Activated CD8-positive, alpha-beta T cell treated with anti-CD3 and anti-CD28 coated beads for 36 hours (primary cell): ENCODE data around the gene TCAP. TPM values are rescaled to one million over a fixed set of nuclear protein-coding genes. Genes with fewer than 3 reads are reported as not detected.

ENCODE experiments used
- ATAC-seq: fragments of 200-7000 bp; cut with Tn5 transposase; one replicate; pipeline ENCODE4 v1.10.0; 2021; ENCODE audit warnings: mild to moderate bottlenecking, moderate library complexity
- CTCF ChIA-PET: fragments of 350-600 bp; sonication (Branson Sonifier 250); formaldehyde crosslinking; loops from one replicate; lab custom pipeline; 2021; ENCODE audit warnings: antibody characterized with exemption; lab: Charles Lee
- POLR2A ChIA-PET: fragments of 350-600 bp; sonication (Branson Sonifier 250); formaldehyde crosslinking; loops from one replicate; lab custom pipeline; 2021; ENCODE audit warnings: antibody characterized with exemption; lab: Charles Lee
- DNase-seq: peaks from one replicate; pipeline ENCODE4 v3.0.0-alpha.2; 2020
- H3K27ac Mint-ChIP-seq: one replicate; pipeline ENCODE4 v1.8.0; 2021; ENCODE audit warnings: mild to moderate bottlenecking, mixed read lengths
- H3K27me3 Mint-ChIP-seq: one replicate; pipeline ENCODE4 v1.8.0; 2021; ENCODE audit warnings: mixed read lengths
- H3K36me3 Mint-ChIP-seq: one replicate; pipeline ENCODE4 v1.8.0; 2021; ENCODE audit warnings: low read depth, mixed read lengths
- H3K4me1 Mint-ChIP-seq: one replicate; pipeline ENCODE4 v1.8.0; 2021; ENCODE audit warnings: low read depth, mixed read lengths
- H3K4me3 Mint-ChIP-seq: one replicate; pipeline ENCODE4 v1.8.0; 2021; ENCODE audit warnings: mild to moderate bottlenecking, moderate library complexity, mixed read lengths
- H3K9me3 Mint-ChIP-seq: one replicate; pipeline ENCODE4 v1.8.0; 2021; ENCODE audit warnings: mixed read lengths
- CTCF ChIP-seq: fragments of 200-600 bp; IDR thresholded peaks from one replicate; pipeline ENCODE4 v1.8.0; 2022; ENCODE audit warnings: antibody characterized with exemption, mild to moderate bottlenecking
- intact Hi-C: fragments of 100-400 bp; cut with micrococcal nuclease; formaldehyde crosslinking; loops from one replicate; pipeline ENCODE4 v1.10.0; 2022
- total RNA-seq, 2 experiments: library from RNA; stranded (reverse); gene quantifications; one replicate each; pipeline ENCODE4 v1.2.3, GENCODE V29; 2021

TCAP gene
- total RNA-seq, 2 experiments from 2014 or later, result 0.95 to 1.3 TPM

- DNase-seq (peak; percentile 56), ATAC-seq (no peak)
- POLR2A ChIA-PET, result interaction anchor here (0.8 to 1.3 kb wide), 2 partner anchors 103 to 150 kb away, joined by 3 read pairs; partner anchors contain the start of gene MIEN1
- Mint-ChIP-seq H3K27ac (no peak within 1 kb of the TSS), H3K9me3 (no peaks in the 10 kb centered on the region), H3K4me3 (peak within 1 kb of the TSS; percentile 33), H3K4me1 (peaks cover 23% of the 10 kb centered on the region), H3K27me3 (peaks cover 28% of the 10 kb centered on the region), H3K36me3 (no peaks in the 10 kb centered on the region)
- intact Hi-C loops, result loop anchor here (10.0 kb wide), 1 partner anchor 358 kb away; the partner anchor contains the start of gene PSMD3
- no peak for TF ChIP-seq CTCF
- CTCF ChIA-PET, result interaction anchor here (7.8 to 10.5 kb wide), 4 partner anchors 8 to 78 kb away, joined by 111 to 224 read pairs (median 146); partner anchors contain the start of genes PNMT, STARD3 and TCAP
These were observed 38.7 kb upstream of the TCAP start, which contains the start of gene PPP1R1B for GRCh38 chr17:39626171-39627046. PPP1R1B (plus strand) TSS chr17:39626952; CDS start chr17:39627393, 441 bp downstream.

- Mint-ChIP-seq H3K4me1 (peaks cover 19% of the 10 kb centered on the region), H3K36me3 (no peaks in the 10 kb centered on the region), H3K27ac (no peak overlapping the region), H3K9me3 (no peaks in the 10 kb centered on the region), H3K4me3 (peak overlapping the region; percentile 24), H3K27me3 (peaks cover 28% of the 10 kb centered on the region)
- ATAC-seq (no peak), DNase-seq (no peak)
- ChIA-PET CTCF (interaction anchor here (2.1 to 10.5 kb wide), 3 partner anchors 8 to 79 kb away, joined by 7 to 161 read pairs (median 111); no protein-coding TSS in a partner anchor), POLR2A (interaction anchor here (0.8 to 1.3 kb wide), 2 partner anchors 103 to 149 kb away, joined by 3 read pairs; partner anchors contain the start of gene MIEN1)
- TF ChIP-seq CTCF, result no peak
- intact Hi-C loops, result loop anchor here (10.0 kb wide), 1 partner anchor 358 kb away; the partner anchor contains the start of gene PSMD3
These were observed 38.0 kb upstream of the TCAP start for GRCh38 chr17:39627047-39627711.

GRCh38 chr17:39627712-39628516 is 37.2 kb upstream of the TCAP start:
- ATAC-seq, result no peak
- H3K9me3 Mint-ChIP-seq, result no peaks in the 10 kb centered on the region
- H3K4me3 Mint-ChIP-seq, result peak overlapping the region; percentile 1
- no peak overlapping the region for H3K27ac Mint-ChIP-seq
- H3K36me3 Mint-ChIP-seq, result no peaks in the 10 kb centered on the region
- H3K4me1 Mint-ChIP-seq, result peaks cover 16% of the 10 kb centered on the region
- intact Hi-C loops, result loop anchor here (10.0 kb wide), 1 partner anchor 357 kb away; the partner anchor contains the start of gene PSMD3
- CTCF ChIA-PET, result interaction anchor here (1.3 to 9.4 kb wide), 4 partner anchors 9 to 26 kb away, joined by 3 to 111 read pairs (median 9); no protein-coding TSS in a partner anchor
- no peak for TF ChIP-seq CTCF
- DNase-seq, result no peak
- POLR2A ChIA-PET, result interaction anchor here (0.7 to 1.5 kb wide), 3 partner anchors 23 to 102 kb away, joined by 3 read pairs; partner anchors contain the start of gene MIEN1
- peaks cover 28% of the 10 kb centered on the region for H3K27me3 Mint-ChIP-seq

GRCh38 chr17:39628655-39629493 is 36.3 kb upstream of the TCAP start:
- Mint-ChIP-seq H3K4me1 (peaks cover 11% of the 10 kb centered on the region), H3K27me3 (peaks cover 28% of the 10 kb centered on the region), H3K36me3 (no peaks in the 10 kb centered on the region), H3K4me3 (no peak overlapping the region), H3K27ac (no peak overlapping the region), H3K9me3 (no peaks in the 10 kb centered on the region)
- ChIA-PET CTCF (interaction anchor here (1.3 to 9.4 kb wide), 5 partner anchors 9 to 81 kb away, joined by 3 to 111 read pairs (median 9); no protein-coding TSS in a partner anchor), POLR2A (interaction anchor here (0.7 to 1.5 kb wide), 2 partner anchors 22 to 24 kb away, joined by 3 read pairs; no protein-coding TSS in a partner anchor)
- intact Hi-C loops, result loop anchor here (10.0 kb wide), 1 partner anchor 356 kb away; the partner anchor contains the start of gene PSMD3
- DNase-seq (no peak), ATAC-seq (no peak)
- TF ChIP-seq CTCF, result no peak
